K562 (cell line): ENCODE data around the gene ARHGAP22.

Experiments
- BRCA1 ChIP-seq, 2 experiments: fragments of 450-650 bp in 1 of 2; sonication (generic) in 1 of 2; formaldehyde crosslinking in 1 of 2; IDR thresholded peaks; 2 replicates each; pipeline versions ENCODE4 v1.5.0 to v1.6.1; 2017 to 2020; ENCODE audit warnings: mild to moderate bottlenecking in 1 of 2, missing genetic modification reagents in 1 of 2
- PHF8 ChIP-seq: fragments of 200-600 bp; sonication (generic); IDR thresholded peaks from 2 replicates; pipeline ENCODE4 v1.6.1; 2012; ENCODE audit warnings: mixed run types, mild to moderate bottlenecking, inconsistent platforms, low read length, moderate library complexity, borderline replicate concordance
- RBM22 ChIP-seq: fragments of 200-400 bp; formaldehyde crosslinking; IDR thresholded peaks from 2 replicates; pipeline ENCODE4 v1.6.1; 2018; ENCODE audit warnings: low read length, low read depth; ENCODE audit not compliant: poor library complexity, severe bottlenecking

DNA sequence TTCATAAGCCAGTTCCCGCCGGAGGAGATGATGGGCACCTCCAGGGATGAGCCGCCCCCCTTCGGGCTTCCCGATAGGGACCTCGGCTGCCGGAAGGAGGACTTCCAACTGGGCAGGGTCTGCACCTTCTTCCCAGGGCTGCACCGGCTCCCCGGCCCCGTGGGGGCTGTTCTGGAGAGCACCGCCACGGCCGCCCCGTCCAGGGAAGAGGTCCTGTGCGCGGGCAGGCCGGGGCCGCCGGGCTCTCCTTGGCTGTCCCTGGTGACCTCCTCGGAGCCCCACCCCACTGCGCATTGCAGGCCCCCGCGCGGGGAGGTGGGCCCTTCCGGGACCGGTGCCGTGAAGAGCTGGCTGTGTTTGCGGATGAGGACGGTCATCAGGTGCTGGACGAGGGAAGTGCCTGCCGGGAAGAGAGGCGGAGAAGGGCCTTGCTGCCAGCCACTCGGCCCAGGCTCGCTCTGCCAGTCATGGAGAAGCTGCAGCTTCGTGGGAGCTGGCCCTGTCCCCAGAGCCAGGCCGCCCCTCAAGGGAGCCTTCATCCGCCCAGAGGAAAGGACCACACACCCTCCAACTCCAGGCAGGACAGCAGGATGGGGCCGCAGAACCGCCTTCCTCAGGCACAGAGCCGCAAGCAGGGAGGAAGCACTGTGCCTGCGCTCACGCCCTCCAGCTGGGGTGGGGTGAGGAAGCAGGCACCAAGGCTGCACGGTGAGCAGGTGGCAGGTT lies 154.0 kb downstream of the ARHGAP22 start:
- TF ChIP-seq PHF8 (no peak), BRCA1 (IDR thresholded peaks at IDR 0.05) (no peak), BRCA1 (CRISPR knock-in tag; IDR thresholded peaks at IDR 0.05) (no peak), RBM22 (no peak)
